GM18502 (cell line): ENCODE measurements around the gene TADA2B.

Source experiments
- ATAC-seq: cut with Tn5 transposase; IDR thresholded peaks from one replicate; pipeline ENCODE4 v1.9.1; 2021; ENCODE audit warnings: mild to moderate bottlenecking; ENCODE audit not compliant: unreplicated experiment, poor library complexity

TADA2B gene

DNA sequence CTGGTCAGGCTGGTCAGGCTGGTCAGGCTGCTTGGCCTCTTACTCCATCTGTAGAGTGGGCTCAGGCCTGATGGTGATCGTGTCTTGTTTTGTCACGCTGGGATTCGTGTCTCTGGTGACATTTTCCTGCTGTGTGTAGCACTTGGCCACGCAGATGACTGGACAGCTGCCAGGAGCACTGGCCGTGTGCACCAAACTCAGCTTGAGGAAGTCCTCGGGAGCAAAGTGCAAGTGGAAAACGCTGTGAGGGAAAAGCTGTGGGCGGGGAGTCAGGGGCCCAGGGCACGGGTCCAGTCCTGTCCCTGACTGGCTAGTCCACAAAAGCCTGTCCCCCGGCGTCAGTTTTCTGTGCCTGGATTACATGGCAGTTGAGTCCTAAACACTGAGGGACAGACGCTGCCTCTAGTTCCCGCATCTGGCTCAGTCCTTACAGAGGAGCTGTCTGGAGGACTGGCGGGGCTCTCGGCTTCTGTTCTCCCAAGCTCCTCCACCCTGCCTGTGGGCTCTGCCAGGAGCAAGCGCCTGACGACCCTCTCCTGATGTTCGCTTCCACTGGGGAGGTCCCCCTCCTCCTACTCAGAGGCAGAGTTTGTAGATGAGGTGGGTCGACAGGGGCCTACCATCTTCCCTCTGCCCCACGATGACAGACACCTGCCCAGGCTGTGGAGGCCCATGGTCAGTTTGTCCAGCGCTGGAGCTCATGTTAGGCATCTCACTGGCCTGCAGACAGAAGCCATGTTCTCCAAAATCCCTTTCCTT, 60.6 kb downstream of the TADA2B start:
- no peak for ATAC-seq

DNA sequence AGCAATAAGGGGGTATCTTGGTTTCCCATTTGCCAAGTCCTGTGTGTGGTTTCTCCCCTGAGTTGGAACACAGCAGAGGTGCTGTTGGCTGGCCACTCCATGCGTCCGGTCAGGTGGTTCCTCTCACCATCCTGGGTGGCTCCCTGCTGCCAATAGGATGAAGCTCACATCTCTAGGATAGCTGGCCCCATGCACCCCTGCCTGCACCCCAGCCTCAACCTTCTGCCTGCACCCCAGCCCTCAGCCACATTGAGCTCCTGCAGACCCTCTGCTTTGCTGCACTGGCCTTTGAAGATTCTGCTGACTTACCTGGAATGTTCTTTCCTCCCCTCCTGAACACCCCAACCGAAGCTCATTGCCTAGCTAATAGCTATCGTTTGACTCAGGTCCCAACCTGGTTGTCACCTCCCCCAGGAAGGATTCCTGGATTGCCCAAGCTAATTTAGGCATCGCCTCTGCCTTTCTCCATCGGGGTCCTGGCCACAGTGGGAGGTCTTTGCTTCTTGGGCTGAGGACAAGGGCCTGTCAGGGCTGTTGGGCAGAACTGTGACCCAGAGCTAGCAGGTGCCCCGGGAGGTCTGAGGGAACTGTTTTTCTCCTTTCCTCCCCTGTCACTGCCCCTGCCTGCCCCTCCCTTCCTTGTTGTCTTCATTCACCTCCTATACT, 61.3 kb downstream of the TADA2B start:
- ATAC-seq = no peak

DNA sequence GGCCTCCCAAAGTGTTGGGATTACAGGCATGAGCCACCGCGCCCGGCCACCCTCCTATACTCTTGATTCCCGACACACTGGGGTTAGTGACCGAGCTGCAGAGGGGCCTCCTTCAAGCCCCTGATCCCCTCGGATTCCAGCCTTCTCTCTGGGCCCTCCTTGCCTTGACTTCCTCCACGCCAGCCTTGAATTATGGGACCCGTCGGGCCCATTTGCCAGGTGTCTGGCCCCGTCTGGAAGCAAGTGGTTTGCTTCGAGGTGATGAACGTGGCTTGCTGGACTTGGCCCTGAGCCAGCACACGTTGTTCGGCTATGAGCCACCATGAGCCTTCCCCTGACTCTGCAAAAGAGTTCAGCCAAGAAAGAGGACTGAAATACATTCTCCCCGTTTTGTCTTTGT, 62.1 kb downstream of the TADA2B start:
- no peak for ATAC-seq

DNA sequence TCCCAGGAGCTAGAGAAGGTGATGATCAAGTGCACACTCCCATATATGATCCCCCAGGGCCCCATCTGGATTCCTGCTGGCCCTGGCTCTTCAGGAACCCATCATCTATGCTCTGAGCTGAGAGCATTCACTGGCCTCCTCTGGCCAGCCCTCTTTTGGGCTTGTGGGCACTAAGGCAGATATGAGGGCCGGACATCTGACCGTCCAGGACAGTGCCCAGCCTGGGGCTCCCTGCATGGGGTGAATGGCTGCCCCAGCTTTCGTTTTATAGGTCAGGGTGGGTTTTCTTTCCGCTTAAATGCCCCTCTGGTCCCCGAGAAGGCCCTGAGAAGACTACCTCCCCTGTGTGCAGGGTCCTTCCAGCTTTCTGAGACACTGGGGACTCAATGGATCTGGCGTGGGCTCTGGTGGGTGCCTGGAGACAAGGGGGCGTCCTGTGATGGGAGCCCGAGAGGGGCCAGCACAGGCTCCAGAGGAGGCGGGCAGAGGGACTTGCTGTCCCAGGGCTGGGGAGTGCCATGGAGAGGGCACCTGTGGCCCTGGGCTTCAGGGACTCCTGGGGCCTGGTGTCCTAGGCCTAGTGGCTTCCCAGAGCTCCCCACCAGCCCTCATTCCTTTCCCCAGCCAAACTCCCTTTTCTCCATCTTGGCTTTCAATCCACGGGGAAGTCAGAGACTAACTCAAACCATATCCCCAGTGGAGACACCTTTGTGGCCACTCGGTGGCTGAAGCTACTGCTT, 64.2 kb downstream of the TADA2B start:
- no peak for ATAC-seq
